Epithelial cell of alveolus of lung (primary cell): Measurements from ENCODE around the gene EIF4E1B. TPM values are rescaled to one million over a fixed set of nuclear protein-coding genes. Genes with fewer than 3 reads are reported as not detected.

ENCODE experiments used
- total RNA-seq: library from RNA; depleted of rRNA; stranded (reverse); fragments of >200 nt; gene quantifications from 2 replicates; pipeline ENCODE4 v1.2.1, GENCODE V29; 2015

The EIF4E1B gene, protein sequence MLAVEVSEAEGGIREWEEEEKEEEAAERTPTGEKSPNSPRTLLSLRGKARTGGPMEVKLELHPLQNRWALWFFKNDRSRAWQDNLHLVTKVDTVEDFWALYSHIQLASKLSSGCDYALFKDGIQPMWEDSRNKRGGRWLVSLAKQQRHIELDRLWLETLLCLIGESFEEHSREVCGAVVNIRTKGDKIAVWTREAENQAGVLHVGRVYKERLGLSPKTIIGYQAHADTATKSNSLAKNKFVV
- total RNA-seq, result not detected in 2 replicates

DNA sequence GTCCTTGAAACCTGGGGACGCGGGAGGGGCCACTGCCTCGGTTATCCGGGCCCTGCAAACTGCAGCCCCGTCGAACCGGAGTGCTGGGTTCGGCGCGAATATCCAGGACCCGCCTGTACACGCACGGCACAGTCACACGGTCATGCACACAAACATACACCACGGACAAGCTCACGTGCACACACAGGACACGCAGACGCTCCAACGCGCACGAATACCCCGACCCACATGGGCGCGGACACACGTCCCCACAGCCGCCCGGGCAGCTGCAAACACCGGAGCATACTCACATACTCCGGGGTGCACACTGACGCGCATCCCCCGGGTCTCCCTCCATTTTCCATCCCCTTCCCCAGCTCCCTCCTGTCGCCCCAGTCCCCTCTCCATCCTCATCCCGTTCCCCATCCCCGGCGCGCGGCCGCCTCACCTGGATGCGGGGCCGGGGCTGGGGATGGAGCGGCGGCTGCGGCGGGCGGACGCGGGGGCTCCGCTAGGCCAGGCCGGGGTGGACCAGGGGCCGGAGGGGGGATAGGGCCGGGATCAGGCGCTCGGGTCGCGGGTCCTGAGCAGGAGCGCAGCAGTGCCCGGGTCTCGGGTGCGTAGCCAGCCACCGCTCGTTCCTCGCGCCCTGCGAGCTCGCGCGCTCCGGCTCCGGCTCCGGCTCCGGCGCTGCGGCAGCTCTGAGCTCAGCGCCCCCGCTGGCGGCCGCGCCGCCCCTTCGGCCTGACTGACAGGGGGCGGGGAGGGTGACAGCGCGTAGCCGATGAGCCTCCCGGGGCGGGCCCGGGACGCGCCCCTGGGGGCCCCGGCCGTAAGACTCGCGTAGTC lies at the start of gene EIF4E1B, which contains the start of gene SNCB:
TSS of gene EIF4E1B (plus strand) at position 823 of the 828 bp plus-strand sequence. CDS start 12,113 bp downstream, outside the sequence.
TSS of gene SNCB (minus strand) at position 682 of the 828 bp plus-strand sequence. CDS start 880 bp downstream, outside the sequence.

DNA sequence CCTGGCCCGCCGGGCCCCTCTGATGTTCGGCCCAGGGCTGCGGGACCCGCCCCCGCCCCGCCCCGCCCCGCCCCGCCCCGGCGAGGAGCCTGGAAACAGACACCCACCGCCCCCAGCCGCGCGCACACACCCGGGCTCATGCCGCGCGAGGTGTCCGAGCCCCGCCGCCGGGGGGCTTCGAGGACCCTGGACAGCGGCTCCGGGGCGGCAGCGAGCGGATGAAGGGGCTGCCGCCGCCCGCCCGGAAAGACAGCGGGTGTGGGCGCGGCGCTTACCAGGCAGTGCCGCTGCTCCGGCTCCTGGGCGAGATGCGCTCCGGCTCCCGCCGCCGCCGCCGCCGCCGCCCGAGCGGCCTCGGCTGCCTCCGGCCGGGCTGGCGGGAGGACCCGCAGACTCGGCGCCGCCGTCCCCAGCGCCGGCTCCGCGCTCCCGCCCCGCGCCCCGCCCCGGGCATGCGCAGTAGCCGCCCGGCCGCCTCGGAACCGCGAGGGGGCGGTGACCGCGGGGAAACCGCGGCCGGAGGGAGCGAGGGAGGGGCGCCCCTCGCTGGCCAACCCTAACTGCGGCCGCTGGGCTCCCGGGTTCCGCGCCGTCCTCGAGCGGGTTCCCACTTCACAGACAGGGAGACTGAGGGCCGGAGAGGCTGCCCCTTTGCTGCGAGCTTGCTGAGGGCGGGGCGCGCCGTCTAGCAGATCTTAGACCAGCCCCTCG lies 20.6 kb upstream of the EIF4E1B start, which contains the start of gene GPRIN1:
TSS of gene GPRIN1 (minus strand) at position 433 of the 711 bp plus-strand sequence. CDS start 10,322 bp downstream, outside the sequence.

DNA sequence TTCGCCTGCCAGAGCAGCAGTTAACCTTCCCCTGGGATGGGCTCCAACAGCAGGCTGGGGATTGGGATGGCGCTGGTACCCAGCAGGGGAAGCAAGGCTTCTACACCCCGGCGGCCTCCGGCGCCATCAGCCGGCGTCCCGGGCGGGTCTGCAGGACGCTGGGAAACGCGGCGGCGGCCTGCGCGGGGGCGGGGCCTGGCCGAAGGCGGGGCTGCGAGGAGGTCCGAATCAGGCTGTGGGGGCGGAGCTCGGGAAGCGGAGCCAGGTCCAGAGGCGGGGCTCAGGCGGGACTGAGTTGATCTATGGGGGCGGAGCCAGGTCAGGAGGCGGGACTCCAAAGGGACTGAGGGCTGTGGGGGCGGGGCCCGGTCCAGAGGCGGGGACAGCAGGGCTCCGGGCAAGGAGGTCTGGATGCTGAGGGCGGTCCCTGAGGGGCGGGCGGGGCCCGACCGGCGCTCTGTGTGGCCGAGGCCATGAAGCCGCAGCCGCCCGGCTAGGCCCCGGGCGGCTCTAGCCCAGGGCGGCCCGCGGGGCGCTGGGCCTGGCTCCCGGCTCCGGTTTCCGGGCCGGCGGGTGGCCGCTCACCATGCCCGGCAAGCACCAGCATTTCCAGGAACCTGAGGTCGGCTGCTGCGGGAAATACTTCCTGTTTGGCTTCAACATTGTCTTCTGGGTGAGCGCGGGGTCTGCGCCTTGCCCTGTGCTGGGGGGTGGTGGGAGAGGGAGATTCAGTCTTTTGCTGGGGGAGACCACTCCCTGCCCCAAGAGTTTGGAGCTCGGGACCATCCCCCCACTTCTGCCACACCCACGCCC lies 16.8 kb downstream of the EIF4E1B start, which contains the start of gene TSPAN17:
TSS of gene TSPAN17 (plus strand) at position 455 of the 813 bp plus-strand sequence. CDS start at position 587, 132 bp downstream.

Other genes starting within 250 kb of the EIF4E1B start
- 7.4 and 14.0 TPM in 2 replicates for gene NOP16, start 242.1 kb upstream of the EIF4E1B start, total RNA-seq
- 110 and 210 TPM in 2 replicates for gene HIGD2A, start 241.9 kb upstream of the EIF4E1B start, total RNA-seq
- gene CLTB, start 214.1 kb upstream of the EIF4E1B start, total RNA-seq, result 75.3 and 96.3 TPM in 2 replicates
- gene FAF2, start 182.3 kb upstream of the EIF4E1B start, total RNA-seq, result 41.0 and 47.1 TPM in 2 replicates
- gene RNF44, start 93.3 kb upstream of the EIF4E1B start, total RNA-seq, result 5.6 and 11.5 TPM in 2 replicates
- not detected in 2 replicates for gene CDHR2, start 81.3 kb upstream of the EIF4E1B start, total RNA-seq
- gene GPRIN1, start 20.5 kb upstream of the EIF4E1B start, total RNA-seq, result 4.5 and 12.0 TPM in 2 replicates
- gene SNCB, start 141 bp upstream of the EIF4E1B start, total RNA-seq, result not detected in 2 replicates
- gene TSPAN17, start 16.8 kb downstream of the EIF4E1B start, total RNA-seq, result 19.1 and 36.1 TPM in 2 replicates
- gene UNC5A, start 179.9 kb downstream of the EIF4E1B start, total RNA-seq, result under 0.01 and 0.32 TPM in 2 replicates